GM18508 (cell line): ENCODE measurements around the gene MYO16.

Experiments used
- ATAC-seq: cut with Tn5 transposase; IDR thresholded peaks from one replicate; pipeline ENCODE4 v1.9.1; 2021; ENCODE audit warnings: moderate number of reproducible peaks; ENCODE audit not compliant: insufficient read depth, unreplicated experiment

MYO16 gene

GRCh38 chr13:108629181-108629752, at the start of gene MYO16:
Gene MYO16, plus strand, starts transcription at chr13:108629611. Its CDS starts 234 bp downstream, at chr13:108629845.
- no peak for ATAC-seq

GRCh38 chr13:108586826-108587225, 42.6 kb upstream of the MYO16 start:
- no peak for ATAC-seq

- ATAC-seq = no peak
These were observed 40.9 kb upstream of the MYO16 start for GRCh38 chr13:108588516-108588915.

- no peak for ATAC-seq
These were observed 35.3 kb upstream of the MYO16 start for GRCh38 chr13:108594153-108594552.

GRCh38 chr13:108595436-108596274, 33.8 kb upstream of the MYO16 start:
- no peak for ATAC-seq

GRCh38 chr13:108597943-108598342, 31.5 kb upstream of the MYO16 start:
- ATAC-seq = no peak

GRCh38 chr13:108606424-108606823, 23.0 kb upstream of the MYO16 start:
- no peak for ATAC-seq

GRCh38 chr13:108609353-108609752, 20.1 kb upstream of the MYO16 start:
- ATAC-seq = peak; percentile 58

GRCh38 chr13:108610507-108610906, 18.9 kb upstream of the MYO16 start:
- no peak for ATAC-seq

GRCh38 chr13:108615241-108615640, 14.2 kb upstream of the MYO16 start:
- ATAC-seq = no peak

- no peak for ATAC-seq
These were observed 11.2 kb upstream of the MYO16 start for GRCh38 chr13:108618233-108618632.

- no peak for ATAC-seq
These were observed 7.9 kb upstream of the MYO16 start for GRCh38 chr13:108621462-108621861.

GRCh38 chr13:108624108-108624507, 5.3 kb upstream of the MYO16 start:
- no peak for ATAC-seq

GRCh38 chr13:108624979-108625378, 4.4 kb upstream of the MYO16 start:
- ATAC-seq = no peak

- no peak for ATAC-seq
These were observed 577 bp downstream of the MYO16 start for GRCh38 chr13:108629988-108630387.

GRCh38 chr13:108632649-108633167, 3.3 kb downstream of the MYO16 start:
- ATAC-seq = no peak

GRCh38 chr13:108638901-108639300, 9.5 kb downstream of the MYO16 start:
- ATAC-seq = no peak

- ATAC-seq = no peak
These were observed 14.4 kb downstream of the MYO16 start for GRCh38 chr13:108643646-108644353.

GRCh38 chr13:108645376-108645775, 16.0 kb downstream of the MYO16 start:
- no peak for ATAC-seq

GRCh38 chr13:108650271-108650670, 20.9 kb downstream of the MYO16 start:
- ATAC-seq = no peak

GRCh38 chr13:108656742-108657141, 27.3 kb downstream of the MYO16 start:
- no peak for ATAC-seq
